ENCODE measurements around the gene RNF103. TPM values are rescaled to one million over a fixed set of nuclear protein-coding genes. Genes with fewer than 3 reads are reported as not detected.

RNF103 gene
- total and polyA plus RNA-seq, 2 of the 13 experiments (the other 11 are each of a cell fraction or from before 2014, with no cell fraction given), result 19.8 to 21.1 TPM

- no peak overlapping the region for H2AFZ ChIP-seq (ENCODE audit: low read length)
- no peak overlapping the region for H3K27ac ChIP-seq (ENCODE audit: extremely low read length, insufficient read depth, low read length)
- intact Hi-C loops (cut with micrococcal nuclease; ENCODE audit: unreplicated experiment), result loop anchor here (5.0 kb wide), 1 partner anchor 36 kb away; no protein-coding TSS in a partner anchor
- 30% methylated on average over 1 of the region's 1 CpG for WGBS (ENCODE audit: low lambda C conversion rate)
- ChIA-PET POLR2A (interaction anchor here (1.2 kb wide), 1 partner anchor 45 kb away, joined by 3 read pairs; no protein-coding TSS in a partner anchor), CTCF (ENCODE audit: low intra/inter-chr PET ratio, low total read pairs) (no interaction called here)
- peak; percentile 81 for ATAC-seq
- no peak overlapping the region for H3K4me3 ChIP-seq (replicated peaks in 1 of 3; ENCODE audit: insufficient read depth in 1 of 3, low read depth in 2 of 3, low read length in 3 of 3)
- no TSS peak for BruUV-seq (replicated peaks)
- FAIRE-seq, result peak; percentile 57
- no peaks in the 10 kb centered on the region for H3K36me3 ChIP-seq (replicated peaks in 1 of 2; ENCODE audit: control insufficient read depth in 1 of 2, insufficient read depth in 2 of 2, low read length in 2 of 2)
- no peaks in the 10 kb centered on the region for H3K79me2 ChIP-seq (ENCODE audit: insufficient read depth, low read length)
- H3K4me1 ChIP-seq (ENCODE audit: insufficient read depth, low read length), result peaks cover 37% of the 10 kb centered on the region
- peak; percentile 50 for DNase-seq (ENCODE audit: low spot score)
- H3K27me3 ChIP-seq (ENCODE audit: control insufficient read depth in 1 of 2, insufficient read depth in 2 of 2, low read length in 2 of 2), result no peaks in the 10 kb centered on the region
- in situ Hi-C loops (cut with HindIII; ENCODE audit: extremely low pct_ligation_motif_present, low pct_unique_long_range_greater_than_20kb), result loop anchor here (10.0 kb wide), 1 partner anchor 48 kb away; the partner anchor contains the start of gene RNF103
- no peaks in the 10 kb centered on the region for H4K20me1 ChIP-seq (ENCODE audit: insufficient read depth, low read length)
- peak overlapping the region; percentile 27 for H3K4me2 ChIP-seq (ENCODE audit: low read depth, low read length)
- TF ChIP-seq, protein P1, sequence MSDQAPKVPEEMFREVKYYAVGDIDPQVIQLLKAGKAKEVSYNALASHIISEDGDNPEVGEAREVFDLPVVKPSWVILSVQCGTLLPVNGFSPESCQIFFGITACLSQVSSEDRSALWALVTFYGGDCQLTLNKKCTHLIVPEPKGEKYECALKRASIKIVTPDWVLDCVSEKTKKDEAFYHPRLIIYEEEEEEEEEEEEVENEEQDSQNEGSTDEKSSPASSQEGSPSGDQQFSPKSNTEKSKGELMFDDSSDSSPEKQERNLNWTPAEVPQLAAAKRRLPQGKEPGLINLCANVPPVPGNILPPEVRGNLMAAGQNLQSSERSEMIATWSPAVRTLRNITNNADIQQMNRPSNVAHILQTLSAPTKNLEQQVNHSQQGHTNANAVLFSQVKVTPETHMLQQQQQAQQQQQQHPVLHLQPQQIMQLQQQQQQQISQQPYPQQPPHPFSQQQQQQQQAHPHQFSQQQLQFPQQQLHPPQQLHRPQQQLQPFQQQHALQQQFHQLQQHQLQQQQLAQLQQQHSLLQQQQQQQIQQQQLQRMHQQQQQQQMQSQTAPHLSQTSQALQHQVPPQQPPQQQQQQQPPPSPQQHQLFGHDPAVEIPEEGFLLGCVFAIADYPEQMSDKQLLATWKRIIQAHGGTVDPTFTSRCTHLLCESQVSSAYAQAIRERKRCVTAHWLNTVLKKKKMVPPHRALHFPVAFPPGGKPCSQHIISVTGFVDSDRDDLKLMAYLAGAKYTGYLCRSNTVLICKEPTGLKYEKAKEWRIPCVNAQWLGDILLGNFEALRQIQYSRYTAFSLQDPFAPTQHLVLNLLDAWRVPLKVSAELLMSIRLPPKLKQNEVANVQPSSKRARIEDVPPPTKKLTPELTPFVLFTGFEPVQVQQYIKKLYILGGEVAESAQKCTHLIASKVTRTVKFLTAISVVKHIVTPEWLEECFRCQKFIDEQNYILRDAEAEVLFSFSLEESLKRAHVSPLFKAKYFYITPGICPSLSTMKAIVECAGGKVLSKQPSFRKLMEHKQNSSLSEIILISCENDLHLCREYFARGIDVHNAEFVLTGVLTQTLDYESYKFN (CRISPR knock-in tag; conservative IDR thresholded peaks at IDR 0.05), result peak; percentile 27; the same call in 1 of the 2 replicates
- TF ChIP-seq HNF4A (CRISPR knock-in tag; IDR thresholded peaks at IDR 0.05) (peak; percentile 64), HNF4G (IDR thresholded peaks at IDR 0.05; ENCODE audit: borderline replicate concordance, low read depth, low read length) (0 out of 2 replicates have a peak, but pooled peaks have one; percentile 12), HNF4G (CRISPR knock-in tag; IDR thresholded peaks at IDR 0.05; ENCODE audit: borderline replicate concordance, low read depth) (no peak), BCL6 (CRISPR knock-in tag; IDR thresholded peaks at IDR 0.05) (0 out of 2 replicates have a peak, but pooled peaks have one; percentile 8), ZNF441 (CRISPR knock-in tag; IDR thresholded peaks at IDR 0.05; ENCODE audit: borderline replicate concordance) (no peak)
- H3K9ac ChIP-seq (ENCODE audit: insufficient read depth, low read depth, low read length), result no peak overlapping the region
- no peaks in the 10 kb centered on the region for H3K9me3 ChIP-seq (ENCODE audit: low read length)
These were observed 49.3 kb upstream of the RNF103 start for GRCh38 chr2:86673011-86673410.

Data from HepG2 (cell line).